GM23338 (cell line): ENCODE measurements around the gene RASAL3. TPM values are rescaled to one million over a fixed set of nuclear protein-coding genes. Genes with fewer than 3 reads are reported as not detected.

Experiments
- ATAC-seq: fragments of 200-7000 bp; cut with Tn5 transposase; 3 replicates; pipeline ENCODE4 v1.9.1; 2020
- DNase-seq: peaks from one replicate; pipeline ENCODE4 v3.0.0-alpha.2; 2015; ENCODE audit warnings: low spot score
- H2AFZ ChIP-seq: fragments of 200-600 bp; sonication (generic); 2 replicates; pipeline ENCODE4 v1.8.0; 2016; ENCODE audit warnings: antibody characterized with exemption, mild to moderate bottlenecking, moderate library complexity
- H3F3A ChIP-seq: fragments of 200-600 bp; sonication (generic); replicated peaks from 2 replicates; pipeline ENCODE4 v1.8.0; 2017; ENCODE audit warnings: antibody characterized with exemption, mixed run types, low read depth
- H3K27ac ChIP-seq: fragments of 200-600 bp; sonication (generic); 2 replicates; pipeline ENCODE4 v1.6.1; 2016; ENCODE audit warnings: low read depth
- H3K27me3 ChIP-seq: fragments of 200-600 bp; sonication (generic); 2 replicates; pipeline ENCODE4 v1.8.0; 2016; ENCODE audit warnings: mild to moderate bottlenecking, mixed run types, moderate library complexity; ENCODE audit not compliant: insufficient read depth
- H3K36me3 ChIP-seq: fragments of 200-600 bp; sonication (generic); 2 replicates; pipeline ENCODE4 v1.8.0; 2016; ENCODE audit warnings: mild to moderate bottlenecking; ENCODE audit not compliant: insufficient read depth
- H3K4me1 ChIP-seq: fragments of 200-600 bp; sonication (generic); 2 replicates; pipeline ENCODE4 v1.8.0; 2016; ENCODE audit warnings: mild to moderate bottlenecking, moderate library complexity; ENCODE audit not compliant: insufficient read depth
- H3K4me2 ChIP-seq: fragments of 200-600 bp; sonication (generic); 2 replicates; pipeline ENCODE4 v1.7.1; 2017; ENCODE audit warnings: mixed run types
- H3K4me3 ChIP-seq: fragments of 200-600 bp; sonication (generic); 2 replicates; pipeline ENCODE4 v1.6.1; 2016; ENCODE audit warnings: mixed run types
- H3K79me2 ChIP-seq: fragments of 200-600 bp; sonication (generic); replicated peaks from 2 replicates; pipeline ENCODE4 v1.8.0; 2017; ENCODE audit warnings: mild to moderate bottlenecking; ENCODE audit not compliant: insufficient read depth
- H3K9me2 ChIP-seq: fragments of 200-600 bp; sonication (generic); 2 replicates; pipeline ENCODE4 v1.8.0; 2017; ENCODE audit not compliant: insufficient read depth
- H4K20me1 ChIP-seq: fragments of 200-600 bp; sonication (generic); replicated peaks from 2 replicates; pipeline ENCODE4 v1.8.0; 2017; ENCODE audit warnings: mild to moderate bottlenecking; ENCODE audit not compliant: insufficient read depth
- H3K27ac Mint-ChIP-seq: 2 replicates; pipeline ENCODE4 v1.8.0; 2020; ENCODE audit warnings: inconsistent platforms, mild to moderate bottlenecking, moderate library complexity, mixed read lengths
- H3K27me3 Mint-ChIP-seq: 3 replicates; pipeline ENCODE4 v1.8.0; 2022; ENCODE audit warnings: low read depth, mild to moderate bottlenecking, moderate library complexity, mixed read lengths, inconsistent platforms; ENCODE audit not compliant: insufficient read depth, poor library complexity
- H3K36me3 Mint-ChIP-seq: 3 replicates; pipeline ENCODE4 v1.8.0; 2021; ENCODE audit warnings: low read depth, mild to moderate bottlenecking, inconsistent platforms, moderate library complexity, mixed read lengths
- H3K4me1 Mint-ChIP-seq: 3 replicates; pipeline ENCODE4 v1.8.0; 2020; ENCODE audit warnings: mild to moderate bottlenecking, inconsistent platforms, mixed read lengths
- H3K4me3 Mint-ChIP-seq: 3 replicates; pipeline ENCODE4 v1.8.0; 2021; ENCODE audit warnings: moderate library complexity, mild to moderate bottlenecking, inconsistent platforms, mixed read lengths
- H3K9me3 Mint-ChIP-seq: 3 replicates; pipeline ENCODE4 v1.8.0; 2020; ENCODE audit warnings: moderate library complexity, mild to moderate bottlenecking, inconsistent platforms, mixed read lengths
- CTCF ChIP-seq, 2 experiments: fragments of 200-600 bp in 1 of 2; sonication (generic) in 1 of 2; conservative IDR thresholded peaks; 2 replicates each; pipeline versions ENCODE4 v1.5.1 to v1.6.1; 2016 to 2017; ENCODE audit warnings: antibody characterized with exemption in 2 of 2, low read depth in 2 of 2, mild to moderate bottlenecking in 2 of 2, moderate library complexity in 1 of 2
- EZH2 ChIP-seq: fragments of 200-600 bp; sonication (generic); IDR thresholded peaks from one replicate; pipeline ENCODE4 v1.8.0; 2017; ENCODE audit warnings: antibody characterized with exemption, mild to moderate bottlenecking, low read depth; ENCODE audit not compliant: unreplicated experiment
- EZH2phosphoT487 ChIP-seq: fragments of 200-600 bp; sonication (generic); IDR thresholded peaks from one replicate; pipeline ENCODE4 v1.8.1; 2018; ENCODE audit warnings: antibody characterized with exemption; ENCODE audit not compliant: unreplicated experiment
- JUNB ChIP-seq: IDR thresholded peaks from one replicate; pipeline ENCODE4 v1.6.1; 2016; ENCODE audit warnings: antibody characterized with exemption; ENCODE audit not compliant: unreplicated experiment
- ZNF114 ChIP-seq: fragments of 250-450 bp; sonication (Bioruptor Pico); IDR thresholded peaks from 2 replicates; pipeline ENCODE4 v1.5.0; 2020; ENCODE audit warnings: mild to moderate bottlenecking, moderate library complexity
- ZNF331 ChIP-seq: fragments of 250-450 bp; sonication (Bioruptor Pico); IDR thresholded peaks from 2 replicates; pipeline ENCODE4 v1.5.0; 2020; ENCODE audit warnings: low read depth, mild to moderate bottlenecking, moderate library complexity
- ZNF462 ChIP-seq: fragments of 250-450 bp; sonication (Bioruptor Pico); IDR thresholded peaks from 2 replicates; pipeline ENCODE4 v1.5.0; 2020; ENCODE audit warnings: mild to moderate bottlenecking, moderate library complexity
- polyA plus RNA-seq: library from polyadenylated mRNA; unstranded; fragments of >200 nt; fragmentation: Nextera tagmentation; extraction: Ambion mirVana; gene quantifications from 2 replicates; pipeline ENCODE4 v1.2.1, GENCODE V29; 2016
- total RNA-seq: library from RNA; depleted of rRNA; stranded (reverse); fragments of >200 nt; shearing (Covaris generic); gene quantifications from 2 replicates; pipeline ENCODE4 v1.2.3, GENCODE V29; 2014

RASAL3 gene
- total and polyA plus RNA-seq, 2 experiments from 2014 or later = 1.8 to 1.9 TPM

- Histone ChIP-seq H4K20me1 (no peaks in the 10 kb centered on the region), H3K4me1 (no peaks in the 10 kb centered on the region), H3K36me3 (no peaks in the 10 kb centered on the region), H3K27me3 (no peaks in the 10 kb centered on the region), H3K4me3 (no peak within 1 kb of the TSS), H3K27ac (no peak within 1 kb of the TSS), H3F3A (no peaks in the 10 kb centered on the region), H3K79me2 (no peaks in the 10 kb centered on the region), H3K9me2 (no peaks in the 10 kb centered on the region), H2AFZ (no peak within 1 kb of the TSS), H3K4me2 (no peak within 1 kb of the TSS)
- ATAC-seq (peak; percentile 53; the same call in 2 of the 3 replicates), DNase-seq (peak; percentile 30)
- TF ChIP-seq EZH2 (no peak), EZH2phosphoT487 (no peak), CTCF (conservative IDR thresholded peaks at IDR 0.05; ENCODE audit: low read depth in 2 of 2) (peak in 1 of 2 experiments; percentile 40; a peak in 2 of 4 replicates), ZNF114 (CRISPR knock-in tag) (no peak)
- no peaks in the 10 kb centered on the region for H3K4me1 Mint-ChIP-seq
- peaks cover 38% of the 10 kb centered on the region for H3K36me3 Mint-ChIP-seq
- H3K27me3 Mint-ChIP-seq = peaks cover 4% of the 10 kb centered on the region
- peaks cover 89% of the 10 kb centered on the region for H3K9me3 Mint-ChIP-seq
- H3K27ac Mint-ChIP-seq = no peak within 1 kb of the TSS
- H3K4me3 Mint-ChIP-seq = no peak within 1 kb of the TSS
Measured at GRCh38 chr19:15479391-15480345, 15.3 kb upstream of the RASAL3 start, which contains the start of gene PGLYRP2. Gene PGLYRP2, minus strand, starts transcription at chr19:15479501. Its CDS starts 130 bp downstream, at chr19:15479371.

GRCh38 chr19:15476325-15476724 is 12.0 kb upstream of the RASAL3 start:
- ATAC-seq = no peak
- H3K4me1 Mint-ChIP-seq = no peaks in the 10 kb centered on the region
- H3K27ac Mint-ChIP-seq = no peak overlapping the region
- Histone ChIP-seq H3K36me3 (no peaks in the 10 kb centered on the region), H3F3A (no peaks in the 10 kb centered on the region), H2AFZ (no peak overlapping the region), H3K4me1 (no peaks in the 10 kb centered on the region), H3K27ac (no peak overlapping the region), H3K79me2 (no peaks in the 10 kb centered on the region), H3K27me3 (no peaks in the 10 kb centered on the region), H3K9me2 (no peaks in the 10 kb centered on the region), H3K4me2 (no peak overlapping the region), H4K20me1 (no peaks in the 10 kb centered on the region), H3K4me3 (no peak overlapping the region)
- no peak for TF ChIP-seq CTCF (conservative IDR thresholded peaks at IDR 0.05; ENCODE audit: low read depth in 2 of 2)
- TF ChIP-seq ZNF462 = no peak
- TF ChIP-seq EZH2phosphoT487 = no peak
- TF ChIP-seq ZNF331 (CRISPR knock-in tag) = no peak
- TF ChIP-seq JUNB = no peak
- peaks cover 26% of the 10 kb centered on the region for H3K36me3 Mint-ChIP-seq
- peaks cover 79% of the 10 kb centered on the region for H3K9me3 Mint-ChIP-seq
- H3K27me3 Mint-ChIP-seq = peaks cover 7% of the 10 kb centered on the region
- H3K4me3 Mint-ChIP-seq = no peak overlapping the region
- DNase-seq = no peak
